Adrenal gland (tissue), 12 donors: ENCODE measurements around the gene NPR2. TPM values are rescaled to one million over a fixed set of nuclear protein-coding genes. Genes with fewer than 3 reads are reported as not detected.
A peak's percentile ranks its signal among the peaks of the same experiment; 100 is the strongest.

ENCODE experiments used
- DNase-seq, 7 donors: peaks; one replicate each; pipeline ENCODE4 v3.0.0-alpha.2; 2019 to 2020
- H3K27ac ChIP-seq, 5 donors: fragments of 200-600 bp; sonication (generic) in 4 of 5; 1 replicate in 3 of 5; 2 replicates in 2 of 5; pipeline versions ENCODE4 v1.5.1 to v1.8.0; 2016 to 2020; ENCODE audit warnings: mild to moderate bottlenecking in 1 of 5
- H3K27me3 ChIP-seq: fragments of 200-600 bp; 2 replicates; pipeline ENCODE4 v1.8.0; 2021
- H3K36me3 ChIP-seq, 2 donors: fragments of 200-600 bp; replicated peaks in 1 of 2; 1 replicate in 1 of 2; 2 replicates in 1 of 2; pipeline versions ENCODE4 v1.5.1 to v1.8.0; 2018 to 2022
- H3K4me1 ChIP-seq, 2 donors: fragments of 200-600 bp; replicated peaks in 1 of 2; 1 replicate in 1 of 2; 2 replicates in 1 of 2; pipeline versions ENCODE4 v1.5.1 to v1.8.0; 2018 to 2021
- H3K4me3 ChIP-seq, 4 donors: fragments of 200-600 bp; sonication (generic) in 3 of 4; one replicate each; pipeline ENCODE4 v1.5.1; 2016 to 2018
- H3K9me3 ChIP-seq, 3 donors: fragments of 200-600 bp; sonication (generic) in 1 of 3; replicated peaks in 1 of 3; 1 replicate in 2 of 3; 2 replicates in 1 of 3; pipeline versions ENCODE4 v1.5.1 to v1.8.0; 2016 to 2021
- POLR2A ChIP-seq, 2 donors: fragments of 450-650 bp; IDR thresholded peaks; one replicate each; pipeline ENCODE4 v1.6.1; 2017; ENCODE audit warnings: antibody characterized with exemption in 2 of 2, mild to moderate bottlenecking in 2 of 2, moderate library complexity in 1 of 2
- whole genome bisulfite sequencing, 4 donors: extraction: QIAGEN DNeasy Blood & Tissue Kit in 2 of 4; methylation state at CpG; one replicate each; pipeline versions ENCODE4 v1.1.5 to v1.1.7; 2013 to 2017; 5-methylcytosine and 5-hydroxymethylcytosine counted together
- intact Hi-C, 2 donors: fragments of 100-400 bp; cut with DNase I; formaldehyde crosslinking; loops; one replicate each; pipeline versions ENCODE4 v1.14.1 to v1.15.0; 2022 to 2023
- polyA plus RNA-seq, 3 donors: library from polyadenylated mRNA; stranded (reverse); fragments of 200-250 nt in 2 of 3; fragments of 350-450 nt in 1 of 3; fragmentation: Illumina TruSeq in 1 of 3; extraction: RNeasy Lipid Tissue Mini Kit (QIAGEN cat#74804) in 1 of 3; gene quantifications; one replicate each; pipeline ENCODE4 v1.2.3, GENCODE V29; 2013 to 2014
- total RNA-seq, 9 donors: library from RNA; depleted of rRNA in 4 of 9; stranded (reverse); fragments of >200 nt in 4 of 9; fragments of 120-200 nt in 1 of 9; fragmentation: NEBNext Ultra II Directional in 1 of 9; extraction: Animal tissue kit (Norgen Biotek cat#: 25700) in 1 of 9; gene quantifications; one replicate each; pipeline versions ENCODE4 v1.1.0 to v1.2.4, GENCODE V29; 2013 to 2023
- TF ChIP-seq, protein P1 (sequence below), 6 experiments: fragments of 450-650 bp in 4 of 6; fragments of 200-600 bp in 2 of 6; sonication (generic) in 1 of 6; IDR thresholded peaks; 1 replicate in 5 of 6; 2 replicates in 1 of 6; pipeline versions ENCODE4 v1.5.1 to v1.8.0; 2016 to 2021; ENCODE audit warnings: antibody characterized with exemption in 6 of 6, mild to moderate bottlenecking in 2 of 6, moderate library complexity in 1 of 6
- donor health status: healthy with polysubstance abuse.
- donor health status: Bipolar disorder and iron deficiency.
- donor health status: DM: yes; HTN: yes; CAD: no.
- donor health status: DM: no; HTN: no; CAD: no.
- donor health status: DM: no; HTN: no; CAD: no.
- donor health status: DM: yes; HTN: yes; CAD: no.

Gene NPR2
- total and polyA plus RNA-seq, 12 donors = 5.6 to 69.9 (median 24.1) TPM

DNA sequence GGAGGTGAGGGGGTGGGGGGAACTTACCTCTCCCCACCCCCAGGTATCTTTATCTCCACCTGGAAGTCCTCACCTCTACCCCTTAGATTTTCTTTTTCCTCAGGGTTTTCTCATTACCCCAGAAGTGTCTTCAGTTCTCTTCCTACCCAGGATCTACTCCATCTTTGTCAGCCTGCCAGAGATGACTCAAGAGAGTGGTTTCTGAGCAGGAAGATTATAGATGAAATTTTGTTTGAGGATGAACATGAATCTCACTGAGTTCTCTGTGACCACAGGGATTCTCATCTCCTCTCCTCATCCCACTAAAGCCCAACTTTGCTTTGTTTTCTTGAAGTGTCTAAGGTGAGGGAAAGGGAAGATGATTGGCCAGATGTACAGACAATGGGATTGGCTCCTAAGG lies 28.7 kb downstream of the NPR2 start:
- Histone ChIP-seq H3K4me1 (no peaks in the 10 kb centered on the region), H3K4me3 (no peak overlapping the region), H3K36me3 (no peaks in the 10 kb centered on the region), H3K27ac (no peak overlapping the region), H3K27me3 (no peaks in the 10 kb centered on the region), H3K9me3 (no peaks in the 10 kb centered on the region)
- TF ChIP-seq, protein P1, sequence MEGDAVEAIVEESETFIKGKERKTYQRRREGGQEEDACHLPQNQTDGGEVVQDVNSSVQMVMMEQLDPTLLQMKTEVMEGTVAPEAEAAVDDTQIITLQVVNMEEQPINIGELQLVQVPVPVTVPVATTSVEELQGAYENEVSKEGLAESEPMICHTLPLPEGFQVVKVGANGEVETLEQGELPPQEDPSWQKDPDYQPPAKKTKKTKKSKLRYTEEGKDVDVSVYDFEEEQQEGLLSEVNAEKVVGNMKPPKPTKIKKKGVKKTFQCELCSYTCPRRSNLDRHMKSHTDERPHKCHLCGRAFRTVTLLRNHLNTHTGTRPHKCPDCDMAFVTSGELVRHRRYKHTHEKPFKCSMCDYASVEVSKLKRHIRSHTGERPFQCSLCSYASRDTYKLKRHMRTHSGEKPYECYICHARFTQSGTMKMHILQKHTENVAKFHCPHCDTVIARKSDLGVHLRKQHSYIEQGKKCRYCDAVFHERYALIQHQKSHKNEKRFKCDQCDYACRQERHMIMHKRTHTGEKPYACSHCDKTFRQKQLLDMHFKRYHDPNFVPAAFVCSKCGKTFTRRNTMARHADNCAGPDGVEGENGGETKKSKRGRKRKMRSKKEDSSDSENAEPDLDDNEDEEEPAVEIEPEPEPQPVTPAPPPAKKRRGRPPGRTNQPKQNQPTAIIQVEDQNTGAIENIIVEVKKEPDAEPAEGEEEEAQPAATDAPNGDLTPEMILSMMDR (IDR thresholded peaks at IDR 0.05) = no peak
- TF ChIP-seq POLR2A (IDR thresholded peaks at IDR 0.05) = no peak
- DNase-seq = no peak
- intact Hi-C loops = no loop called here

DNA sequence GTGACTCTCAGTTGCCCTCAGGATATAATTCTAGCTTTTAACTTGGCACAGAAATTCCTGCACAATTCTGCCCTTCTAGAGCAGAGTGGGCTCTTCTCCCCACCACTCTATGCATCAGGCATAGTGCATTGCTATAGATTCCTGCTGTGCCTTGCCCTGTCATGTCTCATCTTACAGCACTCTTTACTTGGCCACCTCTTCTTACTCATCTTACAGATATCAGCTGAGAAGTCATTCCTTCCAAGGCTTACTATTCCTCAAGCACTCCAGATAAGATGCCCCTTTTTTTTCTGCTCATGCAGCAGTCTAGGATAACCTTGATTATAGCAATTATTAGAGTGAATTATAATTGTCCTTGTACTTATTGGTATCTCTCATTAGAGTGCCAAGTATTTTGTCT lies 31.5 kb downstream of the NPR2 start:
- H3K4me3 ChIP-seq = no peak overlapping the region
- DNase-seq = no peak
- no peaks in the 10 kb centered on the region for H3K4me1 ChIP-seq
- no peaks in the 10 kb centered on the region for H3K36me3 ChIP-seq
- TF ChIP-seq POLR2A (IDR thresholded peaks at IDR 0.05) = no peak
- TF ChIP-seq, protein P1 (IDR thresholded peaks at IDR 0.05) = no peak
- H3K9me3 ChIP-seq = no peaks in the 10 kb centered on the region
- no peaks in the 10 kb centered on the region for H3K27me3 ChIP-seq
- intact Hi-C loops = no loop called here
- H3K27ac ChIP-seq = no peak overlapping the region

DNA sequence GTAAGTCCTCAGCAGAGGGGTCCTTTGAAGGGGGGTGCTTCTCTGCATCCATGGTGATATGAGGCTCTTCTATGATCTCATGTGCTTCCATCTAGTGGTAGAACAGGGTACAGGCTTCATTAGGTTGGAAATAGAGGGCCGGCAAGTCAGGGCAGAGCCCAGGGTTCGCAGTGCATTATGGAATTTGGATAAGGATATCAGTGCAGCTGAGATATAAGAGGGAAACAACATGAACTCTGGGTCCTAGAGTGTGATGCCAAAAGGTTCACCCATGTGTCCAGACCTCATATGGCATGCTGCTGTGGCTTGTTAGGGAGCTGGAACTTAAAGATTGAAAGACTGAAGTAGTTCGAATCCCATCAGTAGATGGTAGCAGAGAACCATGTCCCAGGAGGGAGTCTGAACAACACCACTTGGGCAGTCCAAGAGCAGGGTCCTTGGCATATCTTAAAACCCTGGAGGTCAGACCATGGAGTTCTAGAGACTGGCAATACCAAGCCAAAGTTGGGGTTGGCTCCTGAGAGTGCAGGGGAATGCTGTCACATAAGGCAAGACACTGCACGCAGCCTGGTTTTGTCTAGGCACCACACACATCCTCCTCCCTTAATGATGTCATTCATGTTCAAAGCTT lies 34.8 kb downstream of the NPR2 start:
- Histone ChIP-seq H3K27me3 (no peaks in the 10 kb centered on the region), H3K27ac (peak overlapping the region in 1 of 5 donors; percentile 33), H3K36me3 (no peaks in the 10 kb centered on the region), H3K9me3 (no peaks in the 10 kb centered on the region), H3K4me3 (no peak overlapping the region), H3K4me1 (peaks cover 13 to 18% of the 10 kb centered on the region in 2 donors)
- TF ChIP-seq, protein P1 (IDR thresholded peaks at IDR 0.05) = peak; percentile 62 to 90 (median 77)
- no peak for TF ChIP-seq POLR2A (IDR thresholded peaks at IDR 0.05)
- WGBS, 4 donors = 31 to 39% (median 36%) methylated on average over 4 of the region's 4 CpGs
- peak in 5 of 7 donors; percentile 35 to 73 (median 52) for DNase-seq
- intact Hi-C loops = loop anchor here (5.0 kb wide), 2 partner anchors 34 to 51 kb away; partner anchors contain the start of gene NPR2 (in 1 of the 2)

DNA sequence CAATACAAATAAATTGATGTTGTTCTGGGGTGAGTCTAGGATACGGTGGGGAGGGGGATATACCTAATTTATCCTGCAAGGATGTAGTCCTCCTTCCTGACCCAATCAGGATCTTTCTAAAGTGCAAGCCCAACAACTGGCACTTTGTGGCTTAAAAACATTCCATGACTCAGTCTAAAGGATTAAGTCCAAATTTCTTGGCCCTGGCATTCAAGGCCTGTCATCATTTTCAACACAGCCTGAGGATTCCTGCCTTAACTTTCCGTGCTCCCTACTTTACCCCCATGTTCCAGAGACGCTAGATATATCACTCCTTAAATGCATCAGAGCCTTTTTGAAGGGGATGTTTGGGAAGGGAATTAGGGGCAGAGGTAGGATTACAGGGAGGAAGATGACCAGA lies 36.1 kb downstream of the NPR2 start:
- Histone ChIP-seq H3K9me3 (no peaks in the 10 kb centered on the region), H3K36me3 (no peaks in the 10 kb centered on the region), H3K4me1 (peaks cover 13 to 21% of the 10 kb centered on the region in 2 donors), H3K27ac (peak overlapping the region in 2 of 5 donors; percentile 46 to 47), H3K4me3 (no peak overlapping the region), H3K27me3 (no peaks in the 10 kb centered on the region)
- 47 to 69% (median 54%) methylated on average over 3 of the region's 3 CpGs for WGBS, 4 donors
- TF ChIP-seq, protein P1 (IDR thresholded peaks at IDR 0.05) = no peak
- TF ChIP-seq POLR2A (IDR thresholded peaks at IDR 0.05) = no peak
- DNase-seq = no peak
- intact Hi-C loops = loop anchor here (5.0 kb wide), 2 partner anchors 35 to 50 kb away; partner anchors contain the start of gene NPR2 (in 1 of the 2)
